ENCODE results near the gene LINGO4. TPM values are rescaled to one million over a fixed set of nuclear protein-coding genes. Genes with fewer than 3 reads are reported as not detected.
"Not testable (repeated sequence)": the region's sequence is repeated elsewhere in the genome, so short reads cannot be mapped to it uniquely, and the experiment has no call there.

The LINGO4 gene
- total RNA-seq, 1 experiment from 2014 or later = not detected

GRCh38 chr1:151768351-151769066 is 36.7 kb downstream of the LINGO4 start:
- not testable (repeated sequence) for H3K27ac ChIP-seq; H3K36me3 ChIP-seq; H3K4me1 ChIP-seq; H3K27me3 ChIP-seq; H3K4me3 ChIP-seq; H3K9me3 ChIP-seq (replicated peaks); DNase-seq

- Histone ChIP-seq H3K4me1 (peaks cover 4% of the 10 kb centered on the region; the same call in 1 of the 2 replicates), H3K27ac (peak overlapping the region; percentile 64), H3K36me3 (peaks cover 9% of the 10 kb centered on the region; the same call in 1 of the 2 replicates), H3K27me3 (no peaks in the 10 kb centered on the region), H3K9me3 (replicated peaks) (no peaks in the 10 kb centered on the region), H3K4me3 (peak overlapping the region; percentile 86)
- DNase-seq = no peak
Measured at GRCh38 chr1:151763990-151764389, 41.2 kb downstream of the LINGO4 start.

- Histone ChIP-seq H3K4me3 (peak within 1 kb of the TSS; percentile 86), H3K27ac (peak within 1 kb of the TSS; percentile 64)
Measured at GRCh38 chr1:151762941-151763921, 42.0 kb downstream of the LINGO4 start, which contains the start of gene MRPL9. TSS of gene MRPL9 (minus strand) at chr1:151763496. CDS start at chr1:151763479, 17 bp downstream.

GRCh38 chr1:151760597-151761385 is 44.4 kb downstream of the LINGO4 start:
- Histone ChIP-seq H3K4me3 (no peak overlapping the region), H3K27me3 (no peaks in the 10 kb centered on the region), H3K4me1 (peaks cover 4% of the 10 kb centered on the region; the same call in 1 of the 2 replicates), H3K27ac (no peak overlapping the region), H3K36me3 (peaks cover 9% of the 10 kb centered on the region; the same call in 1 of the 2 replicates), H3K9me3 (replicated peaks) (no peaks in the 10 kb centered on the region)
- DNase-seq = no peak

More at GRCh38 chr1:151762941-151763921, 42.0 kb downstream of the LINGO4 start, which contains the start of gene MRPL9:
- H3K4me1 ChIP-seq = peaks cover 4% of the 10 kb centered on the region; the same call in 1 of the 2 replicates
- H3K9me3 ChIP-seq (replicated peaks) = no peaks in the 10 kb centered on the region
- no peaks in the 10 kb centered on the region for H3K27me3 ChIP-seq
- H3K36me3 ChIP-seq = peaks cover 9% of the 10 kb centered on the region; the same call in 1 of the 2 replicates
- peak; percentile 87 for DNase-seq

- peaks cover 2% of the 10 kb centered on the region; the same call in 1 of the 2 replicates for H3K4me1 ChIP-seq
- no peaks in the 10 kb centered on the region for H3K9me3 ChIP-seq (replicated peaks)
- DNase-seq = no peak
- no peak overlapping the region for H3K4me3 ChIP-seq
- peaks cover 9% of the 10 kb centered on the region; the same call in 1 of the 2 replicates for H3K36me3 ChIP-seq
- no peaks in the 10 kb centered on the region for H3K27me3 ChIP-seq
- H3K27ac ChIP-seq = no peak overlapping the region
Measured at GRCh38 chr1:151759241-151759640, 46.0 kb downstream of the LINGO4 start.

- no peaks in the 10 kb centered on the region for H3K4me1 ChIP-seq
- H3K4me3 ChIP-seq = no peak overlapping the region
- H3K9me3 ChIP-seq (replicated peaks) = no peaks in the 10 kb centered on the region
- peaks cover 9% of the 10 kb centered on the region; the same call in 1 of the 2 replicates for H3K36me3 ChIP-seq
- H3K27me3 ChIP-seq = no peaks in the 10 kb centered on the region
- DNase-seq = no peak
- H3K27ac ChIP-seq = no peak overlapping the region
Measured at GRCh38 chr1:151756291-151756690, 48.9 kb downstream of the LINGO4 start.

Other genes with a start within 250 kb of the LINGO4 start
- 26.4 and 28.9 TPM in 2 replicates for gene SNX27, start 193.4 kb downstream of the LINGO4 start, total RNA-seq (2014; rRNA removed; shearing (Covaris generic))
- not detected in 2 replicates for gene CELF3, start 88.6 kb downstream of the LINGO4 start, total RNA-seq (2014; rRNA removed; shearing (Covaris generic))
- not detected in 2 replicates for gene RIIAD1, start 83.9 kb downstream of the LINGO4 start, total RNA-seq (2014; rRNA removed; shearing (Covaris generic))
- gene MRPL9, start 41.9 kb downstream of the LINGO4 start, total RNA-seq (2014; rRNA removed; shearing (Covaris generic)) = 77.1 and 80.3 TPM in 2 replicates
- gene TDRKH, start 14.9 kb downstream of the LINGO4 start, total RNA-seq (2014; rRNA removed; shearing (Covaris generic)) = 3.7 and 6.2 TPM in 2 replicates
- gene RORC, start 26.4 kb upstream of the LINGO4 start, total RNA-seq (2014; rRNA removed; shearing (Covaris generic)) = not detected in 2 replicates
- gene C2CD4D, start 34.4 kb upstream of the LINGO4 start, total RNA-seq (2014; rRNA removed; shearing (Covaris generic)) = 0.08 TPM in 1 of 2 replicates, not detected in the other
- gene THEM5, start 48.3 kb upstream of the LINGO4 start, total RNA-seq (2014; rRNA removed; shearing (Covaris generic)) = 0.25 and 0.75 TPM in 2 replicates
- 13.5 and 15.4 TPM in 2 replicates for gene THEM4, start 104.1 kb upstream of the LINGO4 start, total RNA-seq (2014; rRNA removed; shearing (Covaris generic))
- 36.4 and 38.3 TPM in 2 replicates for gene S100A10, start 188.4 kb upstream of the LINGO4 start, total RNA-seq (2014; rRNA removed; shearing (Covaris generic))
- 492 and 509 TPM in 2 replicates for gene S100A11, start 231.6 kb upstream of the LINGO4 start, total RNA-seq (2014; rRNA removed; shearing (Covaris generic))

Measured in SJCRH30 (cell line).